ENCODE results near the gene OR5B2. TPM values are rescaled to one million over a fixed set of nuclear protein-coding genes. Genes with fewer than 3 reads are reported as not detected.

Gene OR5B2
- total RNA-seq, 1 experiment from 2014 or later = not detected

GRCh38 chr11:58451585-58451984 lies 23.7 kb upstream of the OR5B2 start:
- Histone ChIP-seq H3K18ac (ENCODE audit: insufficient read length, low read depth, low read length) (no peak overlapping the region), H2BK5ac (ENCODE audit: insufficient read length, low read length) (no peak overlapping the region), H3K4me2 (ENCODE audit: insufficient read depth, insufficient read length, low read length) (no peak overlapping the region), H2AFZ (ENCODE audit: low read length) (no peak overlapping the region), H3K23me2 (ENCODE audit: insufficient read length, low read depth, low read length, poor library complexity, severe bottlenecking) (no peaks in the 10 kb centered on the region), H2BK12ac (ENCODE audit: insufficient read length, low read depth, low read length) (no peak overlapping the region), H4K8ac (replicated peaks; ENCODE audit: insufficient read length, low read depth, low read length) (no peak overlapping the region), H2BK20ac (ENCODE audit: low read depth, low read length, poor library complexity, severe bottlenecking) (no peak overlapping the region), H3K79me1 (ENCODE audit: insufficient read depth, low read depth, low read length, poor library complexity, severe bottlenecking) (no peaks in the 10 kb centered on the region), H3K9ac (ENCODE audit: extremely low read depth, insufficient read length, low read length) (no peak overlapping the region), H4K20me1 (ENCODE audit: control insufficient read depth, insufficient read depth, insufficient read length) (no peaks in the 10 kb centered on the region), H2BK120ac (ENCODE audit: low read depth, low read length, poor library complexity, severe bottlenecking) (no peak overlapping the region), H2BK15ac (ENCODE audit: low read depth, low read length) (no peak overlapping the region), H3K27ac (ENCODE audit: insufficient read length, low read depth, low read length) (no peak overlapping the region), H3K56ac (ENCODE audit: insufficient read length, low read depth, low read length) (no peak overlapping the region), H3K4ac (ENCODE audit: low read depth, low read length) (no peak overlapping the region), H3K27me3 (ENCODE audit: insufficient read depth, low read length) (no peaks in the 10 kb centered on the region), H3K23ac (ENCODE audit: insufficient read length, low read depth, low read length) (no peak overlapping the region), H4K5ac (ENCODE audit: insufficient read length, low read depth, low read length) (no peak overlapping the region), H3K14ac (ENCODE audit: insufficient read depth, low read length) (no peak overlapping the region), H2AK5ac (ENCODE audit: insufficient read length, low read length) (no peak overlapping the region), H3K79me2 (ENCODE audit: insufficient read depth, low read length) (no peaks in the 10 kb centered on the region), H3K9me3 (ENCODE audit: control insufficient read depth, low read depth, low read length) (no peaks in the 10 kb centered on the region), H4K91ac (ENCODE audit: insufficient read length, low read depth, low read length) (no peak overlapping the region), H3K4me1 (ENCODE audit: insufficient read depth, low read length) (no peaks in the 10 kb centered on the region), H3T11ph (ENCODE audit: low read length) (no peak overlapping the region)
- no peak overlapping the region for H3K4me3 Mint-ChIP-seq
- no peaks in the 10 kb centered on the region for H3K4me1 Mint-ChIP-seq
- DNase-seq = no peak
- H3K9me3 Mint-ChIP-seq = peaks cover 14 to 40% of the 10 kb centered on the region in 2 experiments
- H3K36me3 Mint-ChIP-seq (ENCODE audit: insufficient read depth in 1 of 3, low read depth in 3 of 3) = peaks cover 0 to 10% (median 8%) of the 10 kb centered on the region in 3 experiments; a peak in 3 of 7 replicates
- H3K27ac Mint-ChIP-seq = no peak overlapping the region
- WGBS (ENCODE audit: extremely low coverage, insufficient read length, low lambda C conversion rate) = no CpG with 5 or more reads among the region's 3 CpGs
- H3K27me3 Mint-ChIP-seq (ENCODE audit: low read depth) = peaks cover 2% of the 10 kb centered on the region; the same call in 1 of the 2 replicates
- TF ChIP-seq CTCF (conservative IDR thresholded peaks at IDR 0.05) = no peak
